Gastrocnemius medialis (tissue), 4 donors: ENCODE results near the gene ATXN7L1.

Experiments
- CTCF ChIP-seq, 5 experiments: fragments of 450-650 bp in 3 of 5; fragments of 200-600 bp in 2 of 5; sonication (generic) in 2 of 5; IDR thresholded peaks in 4 of 5; conservative IDR thresholded peaks in 1 of 5; 1 replicate in 4 of 5; 2 replicates in 1 of 5; pipeline ENCODE4 v1.5.1; 2016 to 2019; ENCODE audit warnings: antibody characterized with exemption in 5 of 5, mild to moderate bottlenecking in 3 of 5, moderate library complexity in 3 of 5
- POLR2A ChIP-seq, 2 donors: fragments of 450-650 bp; IDR thresholded peaks; one replicate each; pipeline ENCODE4 v1.6.1; 2017; ENCODE audit warnings: antibody characterized with exemption in 2 of 2, mild to moderate bottlenecking in 2 of 2, moderate library complexity in 2 of 2

GRCh38 chr7:105619590-105619989 lies 256.8 kb downstream of the ATXN7L1 start:
- TF ChIP-seq CTCF (IDR thresholded peaks at IDR 0.05 in 4 of 5, conservative IDR thresholded peaks at IDR 0.05 in 1 of 5) (no peak), POLR2A (IDR thresholded peaks at IDR 0.05) (no peak)
